T1000 (cell line): ENCODE results near the gene GSTM4.
"Not testable (repeated sequence)": the region's sequence is repeated elsewhere in the genome, so short reads cannot be mapped to it uniquely, and the experiment has no call there.

Experiments used
- DNase-seq: peaks from one replicate; lab custom pipeline; 2025; ENCODE audit warnings: mixed read lengths; lab: John Stamatoyannopoulos, UW

GSTM4 gene

GRCh38 chr1:109637446-109637845 lies 18.5 kb upstream of the GSTM4 start:
- DNase-seq, result no peak

DNA sequence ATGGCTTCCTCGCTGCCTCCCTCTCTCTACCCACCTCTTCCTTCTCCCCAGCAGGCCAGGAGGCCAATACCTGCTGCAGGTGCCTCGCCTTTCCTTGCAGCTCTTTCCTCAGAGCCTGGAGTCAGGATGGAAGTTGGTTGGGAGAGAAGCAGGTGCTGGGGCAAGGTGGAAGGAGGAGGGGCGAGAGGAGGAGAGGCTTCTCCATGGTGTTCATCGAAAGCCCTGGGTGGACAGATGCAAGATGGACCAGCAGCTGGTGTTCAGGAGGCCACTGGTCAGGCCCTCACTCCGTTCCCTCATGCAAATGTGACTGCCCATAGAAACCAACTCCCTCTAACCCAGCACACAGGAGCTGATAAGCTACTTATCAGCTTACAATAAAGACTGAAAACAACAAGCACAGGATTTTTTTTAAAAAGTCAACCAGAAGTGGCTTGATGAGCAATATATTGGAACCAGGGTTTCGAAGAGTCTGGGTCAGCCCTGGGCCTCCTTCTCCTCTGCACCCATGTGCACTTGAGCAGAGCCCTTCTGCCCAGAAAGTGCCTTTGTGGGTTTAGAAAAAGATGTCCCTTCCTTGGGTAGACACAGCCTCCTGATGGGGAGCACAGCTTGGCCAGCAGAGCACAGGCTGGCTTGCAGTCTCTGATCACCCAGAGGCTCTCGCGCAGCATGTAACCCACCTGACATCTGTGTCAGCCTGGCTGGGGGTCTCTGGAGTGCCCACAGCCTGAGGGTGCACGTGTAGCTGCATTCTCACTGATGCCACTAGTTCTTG lies 16.6 kb upstream of the GSTM4 start:
- DNase-seq, result no peak

GRCh38 chr1:109639841-109640184 lies 16.1 kb upstream of the GSTM4 start:
- DNase-seq, result no peak

DNA sequence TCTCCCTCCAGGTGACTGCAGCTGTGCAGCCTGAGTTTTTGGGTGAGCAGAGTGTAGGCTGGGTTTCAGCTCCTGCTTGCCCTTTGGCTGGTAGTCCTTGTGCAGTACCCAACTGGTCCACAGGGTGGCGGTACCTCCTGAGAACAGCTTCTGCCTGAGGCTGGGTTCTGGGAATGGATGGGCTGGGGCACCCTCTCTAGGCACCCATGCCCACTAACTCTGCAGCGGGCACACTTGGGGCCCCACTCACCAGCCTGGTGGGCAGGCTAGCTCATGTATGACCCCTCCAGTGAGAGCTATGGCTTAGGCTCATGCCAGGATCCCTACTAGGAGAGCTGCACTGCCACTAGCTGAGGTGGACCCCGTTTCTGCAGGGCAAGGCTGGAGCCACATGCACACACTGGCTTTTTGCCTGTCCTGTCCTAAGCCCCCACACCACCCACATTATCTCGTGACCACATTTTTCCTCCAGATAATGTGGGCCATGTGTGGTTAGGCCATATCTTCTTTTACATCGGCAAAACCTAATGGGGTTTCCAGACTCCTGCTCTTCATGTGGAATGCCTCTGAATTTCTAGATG lies 15.5 kb upstream of the GSTM4 start:
- peak; percentile 64 for DNase-seq

DNA sequence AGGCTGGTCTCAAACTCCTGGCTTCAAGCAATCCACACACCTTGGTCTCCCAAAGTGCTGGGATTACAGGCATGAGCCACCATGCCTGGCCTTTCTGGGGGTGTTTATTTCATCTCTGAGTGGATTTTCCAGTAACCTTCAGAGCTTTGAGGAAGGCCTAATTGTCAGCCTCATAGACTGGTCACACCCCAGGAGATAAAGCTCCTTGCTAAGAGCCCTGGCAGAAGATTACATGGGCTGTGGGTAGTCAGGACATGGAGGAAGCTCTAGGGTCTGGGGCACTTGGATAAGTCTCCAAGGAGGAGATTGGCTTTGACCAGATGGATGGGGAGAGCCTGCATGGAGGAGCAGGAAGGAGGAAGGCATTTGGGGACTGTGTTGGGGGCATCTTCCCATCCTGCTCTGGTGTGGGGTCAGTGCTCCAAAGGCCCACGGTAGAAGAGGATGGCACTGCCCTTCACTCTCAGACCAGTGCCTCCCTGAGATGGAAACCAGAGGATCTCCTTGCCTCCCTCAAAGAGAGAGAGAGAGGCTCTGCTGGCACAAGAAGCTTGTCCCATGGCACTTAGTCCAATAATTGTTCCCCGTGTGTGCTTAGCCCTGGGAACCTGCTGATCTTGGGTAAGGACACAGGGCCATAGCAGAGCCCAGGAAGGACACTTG lies 14.7 kb upstream of the GSTM4 start:
- no peak for DNase-seq

DNA sequence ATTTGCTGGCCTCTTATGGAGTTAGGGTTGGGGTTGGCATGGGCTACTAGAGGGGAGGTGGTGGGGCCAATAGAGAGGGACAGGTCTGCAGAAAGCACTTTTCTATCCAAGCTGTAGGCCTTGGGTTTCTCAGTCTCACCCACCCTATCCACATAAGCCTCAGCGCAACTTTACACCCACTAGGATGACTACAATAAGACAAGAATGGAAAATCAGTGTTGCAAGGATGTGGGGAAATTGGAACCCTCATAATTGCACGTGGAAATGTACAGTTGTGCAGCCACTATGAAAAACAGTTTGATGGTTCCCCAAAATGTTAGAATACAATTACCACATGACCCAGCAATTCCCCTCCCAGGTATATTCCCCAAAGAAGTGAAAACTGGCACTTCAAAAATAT lies 14.0 kb upstream of the GSTM4 start:
- no peak for DNase-seq

GRCh38 chr1:109642626-109643025 lies 13.3 kb upstream of the GSTM4 start:
- no peak for DNase-seq

- peak; percentile 40 for DNase-seq
Measured at GRCh38 chr1:109643385-109644230, 12.3 kb upstream of the GSTM4 start.

DNA sequence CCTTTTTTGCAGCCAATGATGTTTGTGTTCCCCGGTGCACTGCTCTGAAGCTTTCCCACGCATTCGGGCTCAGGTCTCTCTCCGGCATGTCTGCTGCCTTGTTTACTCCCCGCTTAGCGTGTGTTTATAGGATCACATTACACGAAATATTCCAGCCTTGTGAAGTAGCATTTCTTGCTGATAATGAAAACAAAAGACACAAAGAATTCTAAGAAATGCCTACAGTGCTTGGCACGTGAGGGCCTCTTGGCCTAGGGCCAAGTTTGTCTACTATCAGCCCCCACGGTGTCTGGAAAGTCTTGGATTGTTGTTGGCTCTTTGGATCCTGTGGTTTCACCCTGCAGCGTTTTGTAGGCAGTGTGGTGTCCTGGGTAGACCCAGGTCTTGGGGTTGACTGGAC lies 11.2 kb upstream of the GSTM4 start:
- DNase-seq, result no peak

- no peak for DNase-seq
Measured at GRCh38 chr1:109649491-109649914, 6.4 kb upstream of the GSTM4 start.

- no peak for DNase-seq
Measured at GRCh38 chr1:109650609-109651008, 5.3 kb upstream of the GSTM4 start.

DNA sequence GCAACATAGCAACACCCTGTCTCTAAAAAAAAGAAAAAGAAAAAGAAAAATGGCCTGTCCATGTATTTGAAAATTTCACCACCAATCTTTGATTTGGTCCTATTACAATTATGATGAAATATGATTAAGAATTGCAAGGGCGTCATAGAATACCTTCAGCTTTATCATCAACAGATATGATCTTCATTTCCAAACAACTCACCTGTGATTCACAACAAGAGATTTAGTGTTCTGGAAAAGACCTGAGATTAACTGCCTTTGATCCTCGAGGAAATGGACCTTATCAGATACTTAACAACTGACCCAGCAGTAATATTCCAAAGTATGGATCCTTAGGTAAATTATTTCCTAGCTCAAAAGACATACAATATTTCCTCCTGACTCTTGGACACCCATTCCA lies 3.5 kb upstream of the GSTM4 start:
- DNase-seq, result no peak

GRCh38 chr1:109653306-109653705 lies 2.6 kb upstream of the GSTM4 start:
- no peak for DNase-seq

GRCh38 chr1:109654519-109654918 lies 1.4 kb upstream of the GSTM4 start:
- no peak for DNase-seq

- no peak for DNase-seq
Measured at GRCh38 chr1:109657395-109657794, 1.5 kb downstream of the GSTM4 start.

DNA sequence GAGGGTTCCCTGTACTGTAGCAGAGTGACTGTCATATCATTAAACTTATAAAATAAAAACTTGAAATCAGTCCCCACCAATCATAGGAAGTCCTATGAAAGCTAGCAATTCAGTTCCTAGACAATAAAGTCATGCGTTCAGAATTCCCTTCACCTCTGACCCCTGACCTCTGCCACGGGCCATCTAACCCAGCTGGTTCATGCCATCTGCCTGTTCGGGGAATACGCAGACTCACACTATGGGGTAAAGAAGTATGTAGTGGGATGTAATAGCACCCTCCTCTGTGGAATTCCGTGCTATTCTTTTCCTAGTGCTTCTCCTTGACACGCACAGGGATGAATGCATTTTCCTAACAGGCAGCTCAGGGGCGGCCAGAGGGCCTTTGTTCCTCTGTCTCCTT lies 2.1 kb downstream of the GSTM4 start:
- no peak for DNase-seq

DNA sequence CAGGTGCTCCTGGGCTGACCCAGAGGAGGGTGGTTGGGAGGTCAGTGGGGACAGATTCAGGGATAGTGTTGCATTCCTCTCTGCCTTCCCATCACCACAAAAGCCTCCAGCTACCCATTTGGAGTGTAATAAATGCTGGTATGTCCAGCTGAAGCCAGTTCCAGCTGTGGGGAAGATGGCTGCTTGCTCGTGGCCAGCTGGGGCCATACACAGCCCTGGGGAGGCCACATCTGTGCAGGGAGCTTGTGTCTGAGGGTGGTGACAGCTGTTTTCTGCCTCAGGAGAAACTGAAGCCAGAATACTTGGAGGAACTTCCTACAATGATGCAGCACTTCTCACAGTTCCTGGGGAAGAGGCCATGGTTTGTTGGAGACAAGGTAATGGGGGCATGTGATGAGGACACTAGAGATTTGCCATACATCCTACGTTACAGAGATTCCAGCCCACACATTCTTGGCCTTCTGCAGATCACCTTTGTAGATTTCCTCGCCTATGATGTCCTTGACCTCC lies 2.7 kb downstream of the GSTM4 start:
- no peak for DNase-seq

DNA sequence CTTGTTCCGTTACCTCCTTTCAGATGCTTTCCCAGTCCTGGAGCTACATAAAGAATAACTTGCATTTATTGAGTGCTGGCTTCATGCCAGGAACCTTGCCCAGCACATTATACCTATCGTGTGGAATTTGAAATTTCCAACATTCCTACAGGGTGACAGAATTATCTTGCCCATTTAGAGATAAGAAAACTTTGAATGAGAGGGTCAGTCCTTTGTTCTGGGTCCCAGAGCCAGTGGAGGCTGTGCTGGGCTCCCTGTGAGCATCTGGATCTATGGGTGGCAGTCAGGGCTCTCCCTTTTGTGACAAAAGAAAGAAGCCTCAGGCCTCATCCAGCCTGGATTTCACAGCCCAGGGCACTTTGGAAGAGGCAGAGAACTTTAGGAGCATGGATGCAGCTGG lies 3.2 kb downstream of the GSTM4 start:
- DNase-seq, result no peak

DNA sequence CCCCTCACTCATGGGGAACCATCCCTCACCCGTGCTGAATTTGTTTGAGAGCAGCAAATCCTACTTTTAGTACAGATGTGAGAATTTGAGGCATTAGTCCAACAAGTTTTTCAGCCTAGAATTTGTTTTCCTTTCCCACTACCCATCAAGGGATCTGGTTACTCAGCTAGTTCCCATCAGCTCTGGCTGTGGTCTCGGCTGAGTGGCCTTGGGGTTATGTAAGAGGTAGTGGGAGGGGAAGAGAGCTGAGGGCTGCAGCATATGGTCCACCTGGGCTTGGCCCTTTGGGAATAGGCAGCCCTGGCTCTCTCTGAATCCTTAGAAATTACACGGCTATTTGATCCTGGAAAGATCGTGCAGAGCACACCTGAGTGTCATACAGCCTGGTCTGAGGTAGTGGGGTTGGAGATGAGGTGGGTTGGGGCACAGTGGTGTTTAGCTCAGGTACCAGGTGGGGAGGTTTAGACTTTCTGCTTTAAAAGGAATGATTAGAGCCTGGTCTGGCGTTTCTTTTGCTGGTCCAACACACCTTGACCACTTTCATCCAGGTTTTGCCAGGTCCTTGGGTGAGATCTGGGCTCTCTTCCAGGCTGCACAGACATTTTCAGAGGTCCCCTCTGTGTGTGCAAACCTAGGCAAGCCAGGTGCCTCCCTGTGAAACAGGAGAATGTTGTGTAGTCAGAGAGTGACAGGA lies 4.2 kb downstream of the GSTM4 start:
- no peak for DNase-seq

- DNase-seq, result not testable (repeated sequence)
Measured at GRCh38 chr1:109660691-109661026, 4.8 kb downstream of the GSTM4 start.

GRCh38 chr1:109661391-109661790 lies 5.5 kb downstream of the GSTM4 start:
- DNase-seq, result no peak

- no peak for DNase-seq
Measured at GRCh38 chr1:109664671-109665070, 8.8 kb downstream of the GSTM4 start.
